NCI-H82 treated with DMSO at 0.1 percent for 48 hours (cell line): Measurements from ENCODE around the gene ZNF563.
"Not testable (repeated sequence)": the region's sequence is repeated elsewhere in the genome, so short reads cannot be mapped to it uniquely, and the experiment has no call there.

Experiments used
- DNase-seq: peaks from one replicate; lab custom pipeline; 2025; ENCODE audit not compliant: unreplicated experiment; lab: John Stamatoyannopoulos, UW

The ZNF563 gene

DNA sequence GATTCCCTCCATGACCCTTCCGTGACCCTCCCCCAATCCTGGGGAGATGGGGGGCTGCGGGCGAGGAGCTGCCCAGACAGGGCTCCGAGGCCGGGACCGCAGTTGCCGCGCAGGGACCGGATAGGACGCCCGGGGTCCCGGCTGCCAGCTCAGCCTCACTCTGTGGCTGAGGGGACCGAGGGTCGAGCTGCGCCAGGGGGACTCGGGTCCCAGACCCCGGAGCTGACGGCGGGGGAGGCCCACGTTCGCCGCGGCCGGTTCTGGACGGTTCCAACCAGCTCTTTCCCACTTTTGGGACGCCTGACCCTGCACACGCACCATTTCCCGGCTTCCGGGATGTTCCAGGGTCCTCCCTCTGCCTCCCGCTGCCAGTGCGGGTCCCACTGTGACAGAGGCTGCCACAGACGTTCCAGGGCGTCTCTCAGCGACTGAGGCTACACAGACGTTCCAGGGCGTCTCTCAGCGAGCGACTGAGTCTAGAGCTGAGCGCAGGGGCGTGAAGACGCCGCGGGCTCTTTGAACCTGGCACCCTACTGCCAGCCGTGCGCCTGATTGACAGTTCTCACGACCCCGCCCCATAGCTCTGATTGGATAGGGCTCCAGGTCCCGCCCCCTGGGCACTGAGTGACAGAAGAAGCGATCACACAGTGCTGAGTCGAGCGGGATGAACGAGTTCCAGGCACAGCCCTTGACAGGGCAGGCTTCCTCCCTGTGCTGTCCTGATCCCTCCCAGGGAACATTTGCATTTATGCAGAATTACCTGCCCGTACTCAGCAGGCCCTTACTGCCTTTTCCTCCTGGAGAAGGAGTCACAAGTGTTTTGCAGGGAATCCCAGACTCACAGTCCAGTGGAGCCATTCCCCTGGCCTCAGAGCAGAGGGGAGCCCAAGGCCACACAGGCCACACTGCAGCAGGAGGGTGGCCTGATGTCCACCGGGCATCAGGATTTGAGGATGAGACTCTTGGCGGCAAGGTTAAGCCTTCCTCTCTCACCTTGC is at the start of gene ZNF563:
TSS of gene ZNF563 (minus strand) at position 472 of the 998 bp plus-strand sequence. CDS start at position 321, 151 bp downstream.
- DNase-seq = peak; percentile 69

DNA sequence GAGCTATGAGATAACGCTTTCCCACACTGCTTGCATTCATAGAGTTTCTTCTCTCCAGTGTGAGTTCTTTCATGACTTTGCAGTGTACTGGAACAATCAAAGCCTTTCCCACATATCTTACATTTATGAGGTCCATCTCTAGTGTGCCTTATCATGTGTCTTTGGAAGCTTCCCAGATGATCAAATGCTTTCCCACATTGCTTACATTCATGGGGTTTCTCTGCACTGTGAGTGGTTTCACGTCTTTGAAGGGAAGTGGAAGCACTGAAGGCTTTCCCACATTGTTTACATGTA is 47.0 kb upstream of the ZNF563 start:
- DNase-seq = no peak

DNA sequence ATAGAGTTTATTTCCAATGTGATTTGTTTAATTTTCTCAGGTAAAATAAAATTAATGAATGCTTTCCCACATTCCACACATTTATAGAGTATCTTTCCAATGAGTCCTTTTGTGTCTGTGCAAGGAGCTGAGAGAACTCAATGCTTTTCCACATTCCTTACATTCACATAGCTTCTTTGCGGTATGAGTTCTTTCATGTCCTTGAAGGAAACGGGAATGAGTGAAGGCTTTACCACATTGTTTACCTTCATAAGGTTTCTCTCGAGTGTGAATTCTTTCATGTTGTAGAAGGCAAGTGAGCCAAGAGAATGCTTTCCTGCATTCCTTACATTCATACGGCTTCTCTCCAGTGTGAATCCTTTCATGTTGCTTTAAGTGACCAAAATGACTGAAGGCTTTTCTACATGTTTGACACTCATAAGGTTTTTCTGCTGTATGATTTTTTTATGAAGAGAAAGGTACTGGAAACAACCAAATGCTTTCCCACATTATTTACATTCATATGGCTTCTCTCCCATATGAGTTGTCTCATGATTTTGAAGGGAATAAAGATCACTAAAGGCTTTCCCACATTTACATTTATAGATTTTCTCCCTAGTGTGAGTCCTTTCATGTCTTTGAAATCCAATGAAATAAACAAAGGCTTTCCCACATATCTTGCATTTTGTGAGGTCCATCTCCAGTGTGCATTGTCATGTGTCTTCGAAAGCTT is 46.5 kb upstream of the ZNF563 start:
- DNase-seq = no peak

DNA sequence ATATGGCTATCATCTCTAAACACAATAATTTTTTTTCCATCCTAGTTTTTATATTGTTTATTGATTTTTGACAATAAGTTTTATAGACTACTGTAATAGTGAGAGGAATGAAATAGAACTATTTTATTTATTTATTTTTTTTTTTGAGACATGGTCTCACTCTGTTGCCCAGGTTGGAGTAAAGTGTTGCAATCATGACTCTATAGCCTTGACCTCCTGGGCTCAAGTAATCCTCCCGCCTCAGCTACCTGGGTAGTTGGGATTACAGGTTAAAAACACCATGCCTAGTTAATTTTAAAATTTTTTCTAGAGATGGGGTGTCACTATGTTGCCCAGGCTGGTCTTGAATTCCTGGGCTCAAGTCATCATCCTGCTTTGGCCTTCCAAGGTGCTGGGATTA is 40.6 kb upstream of the ZNF563 start:
- DNase-seq = no peak

DNA sequence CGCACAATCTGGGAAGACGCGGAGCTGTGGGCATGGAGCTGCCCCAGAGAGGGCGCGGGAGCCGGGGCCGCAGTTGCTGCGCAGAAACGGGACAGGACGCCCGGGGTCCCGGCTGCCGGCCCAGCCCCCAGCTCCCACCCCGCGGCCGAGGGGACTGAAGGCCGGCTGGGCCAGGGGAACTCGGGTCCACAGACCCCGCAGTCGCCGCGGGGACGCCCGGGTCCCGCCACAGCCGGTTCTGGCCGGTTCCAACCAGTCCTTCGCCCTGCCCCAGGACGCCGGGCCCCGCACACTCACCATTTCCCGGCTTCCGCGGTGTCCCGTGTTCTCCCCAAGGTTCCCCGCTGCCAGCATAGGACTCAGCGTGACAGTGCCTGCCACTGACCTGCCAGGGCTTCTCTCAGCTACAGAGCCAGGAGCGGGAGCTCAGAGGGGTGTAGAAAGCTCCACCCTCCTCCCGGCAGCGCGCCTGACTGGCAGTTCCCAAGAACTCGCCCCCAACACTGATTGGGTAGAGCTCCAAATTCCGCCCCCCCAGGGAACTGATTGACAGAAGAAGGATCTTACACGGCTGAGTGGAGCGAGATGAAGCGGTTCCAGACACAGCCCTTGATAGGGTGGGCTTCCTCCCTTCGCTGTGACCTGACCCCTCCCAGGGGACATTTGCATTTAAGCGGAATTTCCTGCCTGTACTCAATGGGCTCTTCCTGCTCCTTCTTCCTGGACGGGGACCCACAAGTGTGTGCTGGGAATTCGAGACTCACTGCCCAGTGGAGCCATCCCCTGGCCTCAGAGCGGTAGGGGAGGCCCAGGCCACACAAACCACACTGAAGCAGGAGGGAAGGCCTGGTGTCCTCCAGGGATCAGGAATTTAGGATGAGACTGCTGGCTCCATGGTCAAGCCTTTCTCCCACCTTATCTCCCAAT is 32.1 kb upstream of the ZNF563 start, which contains the start of gene ZNF442:
TSS of gene ZNF442 (minus strand) at position 448 of the 927 bp plus-strand sequence. CDS start 2,052 bp downstream, outside the sequence.
- peak; percentile 67 for DNase-seq

DNA sequence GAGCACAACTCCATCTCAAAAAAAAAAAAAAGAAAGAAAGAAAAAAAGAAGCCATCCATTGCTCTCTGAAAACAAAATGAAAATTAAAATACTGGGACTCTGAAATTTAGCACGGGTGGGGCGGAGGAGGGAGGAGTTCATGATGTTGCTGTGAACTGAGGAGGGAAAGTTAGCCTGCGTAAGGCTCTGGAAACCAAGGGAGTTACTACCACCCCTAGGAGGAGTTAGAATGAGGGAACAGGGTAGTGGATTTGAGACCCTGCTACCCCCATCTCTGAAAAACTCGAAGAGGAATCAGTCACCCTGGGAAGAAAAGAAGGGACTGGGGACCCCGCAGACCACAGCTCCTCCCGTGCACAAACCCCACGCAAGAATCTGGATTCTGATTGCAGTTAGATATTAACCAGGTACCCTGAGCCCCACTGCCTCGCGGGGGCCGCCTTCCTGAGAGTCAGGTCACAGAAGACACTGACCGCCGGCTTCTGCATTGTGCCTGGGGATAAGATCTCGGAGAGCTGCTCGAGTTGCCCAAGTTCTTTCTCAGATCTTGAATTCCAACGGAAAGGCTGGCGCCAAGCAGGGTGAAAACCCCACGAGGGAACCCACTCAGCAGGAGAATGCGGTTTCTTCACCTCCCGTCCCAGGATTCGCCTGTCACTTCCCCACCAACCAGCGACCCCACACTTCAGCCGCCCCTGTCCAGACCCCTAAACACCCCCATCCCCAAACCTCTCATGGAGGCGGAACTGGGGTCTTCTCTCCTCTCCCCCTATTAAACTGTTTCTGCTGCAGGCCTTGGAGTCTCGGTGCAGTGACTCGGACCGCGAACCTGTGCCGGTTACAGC is 31.2 kb upstream of the ZNF563 start:
- no peak for DNase-seq

DNA sequence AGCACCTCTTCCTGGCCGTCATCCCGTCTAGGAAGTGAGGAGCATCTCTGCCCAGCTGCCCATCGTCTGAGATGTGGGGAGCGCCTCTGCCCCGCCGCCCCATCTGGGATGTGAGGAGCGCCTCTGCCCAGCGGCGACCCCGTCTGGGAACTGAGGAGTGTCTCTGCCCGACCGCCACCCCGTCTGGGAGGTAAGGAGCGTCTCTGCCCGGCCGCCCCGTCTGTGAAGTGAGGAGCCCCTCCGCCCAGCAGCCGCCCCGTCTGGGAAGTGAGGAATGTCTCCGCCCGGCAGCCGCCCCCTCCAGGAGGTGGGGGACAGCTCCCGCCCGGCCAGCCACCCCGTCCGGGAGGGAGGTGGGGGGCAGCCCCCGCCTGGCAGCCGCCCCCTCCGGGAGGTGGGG is 28.8 kb upstream of the ZNF563 start:
- not testable (repeated sequence) for DNase-seq

DNA sequence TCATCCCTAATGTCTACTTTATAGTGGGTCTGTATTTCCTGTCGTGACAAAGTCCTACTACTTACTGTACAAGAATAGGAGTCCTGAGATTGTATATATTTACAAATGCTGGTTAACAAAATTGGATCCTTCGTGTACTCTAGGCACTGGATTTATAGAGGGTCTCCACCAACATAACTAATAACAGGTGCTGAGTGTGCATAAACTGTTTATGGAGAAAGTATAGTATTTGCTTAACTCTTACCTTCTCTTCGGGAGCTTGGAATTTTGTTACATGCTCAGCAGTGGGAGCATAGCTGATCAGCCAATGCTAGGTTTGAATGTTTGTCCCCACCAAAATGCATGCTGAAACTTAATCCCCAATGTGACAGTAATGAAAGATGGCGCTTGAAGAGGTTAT is 19.9 kb upstream of the ZNF563 start:
- no peak for DNase-seq

DNA sequence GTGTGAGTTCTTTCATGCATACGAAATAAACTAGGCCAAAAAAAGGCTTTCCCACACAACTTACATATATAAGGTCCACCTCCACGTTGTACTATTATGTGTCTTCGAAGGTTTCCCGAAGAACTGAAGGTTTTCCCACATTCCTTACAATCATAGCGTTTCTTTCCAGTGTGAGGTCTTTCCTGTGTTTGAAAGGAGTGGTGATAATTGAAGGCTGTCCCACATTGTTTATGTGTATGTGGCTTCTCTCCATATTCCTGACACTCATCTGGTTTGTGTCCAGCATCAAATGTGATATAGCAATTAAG is 17.4 kb upstream of the ZNF563 start:
- no peak for DNase-seq

DNA sequence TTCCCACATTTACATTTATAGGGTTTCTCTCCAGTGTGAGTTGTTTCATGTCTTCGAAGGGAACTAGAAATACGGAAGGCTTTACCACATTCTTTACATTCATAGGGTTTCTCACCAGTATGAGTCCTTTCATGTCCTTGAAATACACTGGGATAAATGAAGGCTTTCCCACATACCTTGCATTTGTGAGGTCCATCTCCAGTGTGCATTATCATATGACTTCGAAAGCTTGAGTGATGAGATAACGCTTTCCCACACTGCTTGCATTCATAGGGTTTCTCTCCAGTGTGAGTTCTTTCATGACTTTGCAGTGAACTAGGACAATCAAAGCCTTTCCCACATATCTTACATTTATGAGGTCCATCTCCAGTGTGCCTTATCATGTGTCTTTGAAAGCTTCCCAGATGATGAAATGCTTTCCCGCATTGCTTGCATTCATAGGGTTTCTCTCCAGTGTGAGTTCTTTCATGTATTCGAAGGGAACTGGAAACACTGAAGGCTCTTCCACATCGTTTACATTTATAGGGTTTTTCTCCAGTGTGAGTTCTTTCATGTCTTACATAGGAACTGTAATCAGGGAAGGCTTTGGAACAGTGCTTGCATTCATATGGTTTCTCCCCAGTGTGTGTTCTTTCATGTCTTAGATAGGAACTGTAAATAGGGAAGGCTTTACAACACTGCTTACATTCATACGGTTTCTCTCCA is 16.9 kb upstream of the ZNF563 start:
- DNase-seq = no peak

DNA sequence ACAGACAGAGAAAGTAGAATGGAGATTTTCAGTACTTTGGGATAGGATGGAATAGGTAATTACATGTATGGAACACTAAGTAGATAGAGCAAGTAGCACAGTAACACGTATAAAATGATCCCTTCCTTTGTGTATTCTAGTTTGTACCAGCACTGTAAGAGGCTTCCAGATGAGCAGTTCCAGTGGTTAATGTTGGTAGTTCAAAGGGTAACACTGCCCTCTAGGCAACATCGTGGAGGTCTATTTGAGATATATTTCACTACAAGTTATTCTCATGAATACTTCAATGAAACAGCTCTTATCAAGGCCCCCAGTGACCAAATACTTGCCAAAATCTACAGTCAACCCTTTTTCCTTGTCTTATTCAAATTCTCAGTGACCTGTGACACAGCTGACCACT is 13.5 kb upstream of the ZNF563 start:
- no peak for DNase-seq

DNA sequence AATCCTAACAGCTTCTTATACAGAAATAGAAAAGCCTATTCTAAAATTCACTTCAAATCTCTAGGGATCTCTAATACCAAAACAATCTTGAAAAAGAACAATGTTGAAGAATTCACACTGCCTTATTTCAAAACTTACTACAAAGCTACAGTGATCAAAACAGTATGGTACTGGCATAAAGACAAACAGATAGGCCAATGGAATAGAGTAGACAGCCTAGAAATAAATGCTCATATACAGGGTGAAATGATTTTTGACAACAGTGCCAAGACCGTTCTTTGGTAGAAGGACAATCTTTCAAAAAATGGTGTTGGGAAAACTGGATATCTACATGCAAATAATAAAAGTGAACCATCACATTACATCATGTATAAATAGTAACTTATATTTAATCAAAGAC is 11.8 kb upstream of the ZNF563 start:
- DNase-seq = no peak

DNA sequence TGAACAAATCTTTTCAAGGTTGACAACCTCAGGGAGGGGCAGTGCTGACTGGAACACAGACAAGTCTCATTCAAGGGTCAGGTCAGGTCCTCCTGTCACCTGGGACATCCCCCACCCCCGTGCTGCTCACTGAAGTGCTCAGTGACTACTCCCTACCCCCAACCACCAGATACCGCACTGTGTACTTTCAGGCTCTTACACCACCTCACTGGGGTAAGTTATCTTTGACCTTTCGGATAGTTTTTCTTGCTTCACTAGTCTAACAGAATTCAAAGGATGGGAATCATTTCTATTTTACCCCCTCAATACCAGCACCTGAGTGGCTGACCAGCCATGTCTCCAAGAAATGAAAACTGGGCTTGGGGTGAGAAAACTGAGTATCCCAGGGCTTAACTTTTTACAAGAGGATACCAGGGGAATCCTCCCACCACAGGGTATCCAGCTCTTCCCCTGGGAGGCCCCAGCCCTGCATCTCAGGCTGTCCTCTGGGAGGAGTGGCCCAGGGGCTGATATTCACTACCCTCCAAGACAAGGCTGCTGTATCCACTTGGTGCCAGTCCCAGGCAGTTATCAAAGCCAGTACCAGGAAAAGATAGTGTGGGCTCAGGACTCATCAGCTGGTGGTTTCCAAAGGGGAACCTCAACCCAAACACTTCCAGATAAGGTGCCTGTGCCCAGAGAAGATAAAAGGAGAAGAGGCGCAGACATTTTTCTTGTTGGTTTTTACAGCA is 2.1 kb downstream of the ZNF563 start:
- DNase-seq = no peak

DNA sequence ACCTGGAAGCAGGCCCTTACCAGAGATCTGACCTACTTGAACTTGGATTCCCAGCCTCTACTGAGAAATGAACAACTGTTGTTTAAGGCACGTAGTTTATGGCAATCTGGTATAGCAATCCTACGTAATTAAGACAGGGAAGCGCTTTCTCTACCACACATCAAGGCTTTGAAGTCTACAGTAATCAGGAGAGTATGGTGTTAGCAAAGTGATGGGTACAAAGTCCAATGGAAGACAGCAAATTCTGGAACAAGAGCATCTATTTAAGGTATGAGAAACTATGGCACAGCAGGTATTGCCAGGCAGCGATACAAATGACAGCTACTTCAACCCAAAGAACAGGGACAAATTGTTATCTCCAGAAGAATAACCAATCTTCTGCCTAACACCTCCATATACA is 3.1 kb downstream of the ZNF563 start:
- no peak for DNase-seq

DNA sequence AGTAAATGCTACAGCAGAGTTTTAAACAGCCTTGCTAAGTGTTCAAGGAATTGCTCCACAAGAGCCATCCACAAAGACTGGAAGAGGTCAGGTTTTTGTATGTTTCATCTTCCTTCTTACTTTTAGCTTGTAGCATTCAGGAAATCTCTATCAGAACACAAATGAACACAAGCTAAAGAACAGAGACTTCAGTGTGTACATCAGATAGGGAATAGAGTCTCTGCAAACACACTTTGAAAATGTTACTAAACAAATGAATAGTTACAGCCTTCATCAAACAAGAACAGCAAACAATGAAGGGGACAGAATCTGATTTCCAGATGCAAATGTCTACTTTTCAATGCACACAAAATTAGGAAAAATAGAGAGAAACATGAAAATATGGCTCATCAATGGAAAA is 7.7 kb downstream of the ZNF563 start:
- no peak for DNase-seq

DNA sequence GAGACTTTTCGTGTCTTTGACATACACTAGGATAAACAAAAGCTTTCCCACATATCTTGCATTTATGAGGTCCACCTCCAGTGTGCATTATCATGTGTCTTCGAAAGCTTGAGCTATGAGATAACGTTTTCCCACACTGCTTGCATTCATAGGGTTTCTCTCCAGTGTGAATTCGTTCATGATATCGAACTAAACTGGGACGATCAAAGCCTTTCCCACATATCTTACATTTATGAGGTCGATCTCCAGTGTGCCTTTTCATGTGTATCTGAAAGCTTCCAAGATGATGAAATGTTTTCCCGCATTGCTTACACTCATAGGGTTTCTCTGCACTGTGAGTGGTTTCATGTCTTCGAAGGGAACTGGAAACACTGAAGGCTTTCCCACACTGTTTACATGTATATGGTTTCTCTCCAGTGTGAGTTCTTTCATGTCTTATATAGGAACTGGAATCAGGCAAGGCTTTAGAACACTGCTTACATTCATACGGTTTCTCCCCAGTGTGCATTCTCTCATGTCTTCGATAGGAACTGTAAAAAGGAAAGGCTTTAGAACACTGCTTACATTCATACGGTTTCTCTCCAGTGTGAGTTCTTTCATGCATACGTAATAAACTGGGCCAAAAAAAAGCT is 14.5 kb downstream of the ZNF563 start:
- DNase-seq = no peak

DNA sequence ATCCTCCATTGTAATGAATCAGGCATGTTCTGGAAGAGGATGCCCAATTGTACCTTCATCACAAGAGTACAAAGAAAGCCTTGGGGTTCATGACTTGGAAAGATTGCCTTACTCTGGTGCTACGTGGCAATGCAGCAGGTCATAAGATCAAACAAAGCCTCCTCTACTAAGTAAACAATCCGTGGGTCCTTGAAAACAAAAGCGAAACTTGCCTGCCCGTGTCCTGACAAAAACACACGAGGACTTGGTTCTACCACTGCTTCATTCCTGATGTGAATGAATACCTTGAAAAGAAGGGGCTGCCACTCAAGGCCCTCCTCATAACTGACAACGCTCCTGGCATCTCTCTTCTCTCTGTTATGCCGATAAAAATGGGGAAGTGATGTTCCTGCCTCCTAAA is 18.9 kb downstream of the ZNF563 start:
- DNase-seq = no peak

DNA sequence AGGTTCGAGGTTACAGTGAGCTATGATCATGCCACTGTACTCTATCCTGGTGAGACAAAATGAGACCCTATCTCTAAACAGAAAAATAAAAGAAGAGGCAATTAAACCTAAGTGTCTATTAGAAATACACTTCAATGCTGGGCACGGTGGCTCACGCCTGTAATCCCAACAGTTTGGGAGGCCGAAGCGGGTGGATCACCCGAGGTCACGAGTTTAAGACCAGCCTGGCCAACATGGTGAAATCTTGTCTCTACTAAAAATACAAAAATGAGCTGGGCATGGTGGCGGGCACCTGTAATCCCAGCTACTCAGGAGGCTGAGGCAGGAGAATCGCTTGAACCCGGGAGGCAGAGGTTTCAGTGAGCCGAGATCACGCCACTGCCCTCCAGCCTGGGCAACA is 24.5 kb downstream of the ZNF563 start:
- not testable (repeated sequence) for DNase-seq

DNA sequence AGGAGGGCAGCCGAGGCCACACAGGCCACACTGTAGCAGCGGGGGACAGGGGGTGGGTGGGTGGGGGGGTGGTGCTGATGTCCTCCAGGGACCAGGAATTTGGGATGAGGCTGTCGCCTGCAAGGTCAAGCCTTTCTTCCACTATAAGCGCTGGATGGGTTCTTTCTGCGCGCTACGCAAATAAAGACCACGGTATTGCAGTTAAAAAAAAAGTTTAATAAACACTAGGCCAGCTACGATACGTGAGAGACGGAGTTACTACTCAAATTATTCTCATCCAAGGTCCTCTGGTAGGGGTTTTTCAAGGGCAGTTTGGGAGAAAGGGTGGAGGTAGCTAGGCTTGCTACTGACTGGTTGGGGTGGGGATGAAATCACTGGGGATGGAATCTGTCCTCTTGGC is 38.2 kb downstream of the ZNF563 start:
- no peak for DNase-seq
